Measurements from ENCODE around the gene ANKRD27. TPM values are rescaled to one million over a fixed set of nuclear protein-coding genes. Genes with fewer than 3 reads are reported as not detected.

ANKRD27 gene
- total RNA-seq, 4 donors from 2014 or later: 22.8 to 28.2 (median 26.9) TPM

DNA sequence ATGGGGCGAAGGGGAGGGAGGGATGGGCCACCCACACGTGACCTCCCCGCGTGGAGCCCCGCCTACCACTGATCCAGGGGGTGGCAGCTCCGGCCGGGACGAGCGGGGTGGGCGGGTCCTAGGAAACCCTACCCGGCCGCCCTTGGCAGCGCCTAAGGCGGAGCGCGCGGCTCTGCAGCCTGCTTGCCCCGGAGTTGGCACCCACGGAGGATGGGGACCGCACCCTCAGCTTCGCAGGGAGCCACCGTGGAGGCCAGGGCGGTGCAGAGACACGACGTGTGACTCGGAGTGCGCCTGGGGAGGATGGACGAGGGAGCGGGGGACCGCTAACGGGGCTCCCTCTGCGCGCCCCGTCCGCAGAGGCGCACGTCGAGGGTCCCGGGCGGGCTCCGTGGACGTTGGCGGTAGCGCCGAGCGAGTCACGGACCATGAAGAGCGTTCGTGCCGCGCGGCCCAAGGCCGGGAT is 773 bp upstream of the ANKRD27 start, which contains the start of gene RGS9BP:
TSS of gene RGS9BP (plus strand) at position 129 of the 466 bp plus-strand sequence. CDS start 416 bp downstream, outside the sequence.
- TF ChIP-seq CTCF (IDR thresholded peaks at IDR 0.05; ENCODE audit: low read depth): no peak

DNA sequence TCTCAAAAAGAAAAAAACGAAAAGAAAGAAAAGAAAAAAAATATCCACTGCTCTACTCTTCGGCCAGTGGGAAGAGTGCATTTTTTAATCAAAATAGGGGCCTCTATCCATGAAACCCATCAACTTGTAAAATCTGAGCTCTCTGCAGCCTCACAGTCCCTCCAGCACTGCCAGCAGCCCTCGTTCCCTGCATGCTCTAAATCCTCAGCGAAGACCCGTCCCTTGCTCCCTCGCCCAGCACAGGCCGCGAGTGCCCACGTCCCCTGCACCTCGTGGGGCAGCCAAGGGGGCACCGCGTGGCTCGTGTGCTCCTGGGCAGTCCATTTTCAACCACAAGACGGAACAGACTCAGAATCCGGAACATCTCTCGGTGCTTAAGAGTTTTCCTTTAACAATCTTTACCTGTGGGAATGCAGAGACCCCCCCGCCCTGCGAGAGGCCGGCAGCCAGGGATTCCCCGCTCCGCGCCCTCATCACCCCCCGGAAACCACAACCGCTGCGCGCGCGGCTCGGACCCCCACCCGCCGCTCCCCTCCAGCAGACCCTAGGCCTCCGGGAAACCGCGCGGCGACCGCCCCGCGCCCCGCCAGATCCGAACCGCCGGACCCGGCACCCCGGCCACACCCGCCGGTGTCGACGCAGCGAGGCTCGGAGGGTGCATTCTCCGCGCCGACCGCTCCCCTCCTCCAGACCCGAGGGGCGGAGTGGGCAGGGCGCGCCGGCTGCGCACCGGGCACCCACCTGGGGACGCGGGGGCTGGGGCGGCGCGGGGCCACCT is 638 bp downstream of the ANKRD27 start:
- no peak for TF ChIP-seq CTCF (IDR thresholded peaks at IDR 0.05; ENCODE audit: low read depth)

DNA sequence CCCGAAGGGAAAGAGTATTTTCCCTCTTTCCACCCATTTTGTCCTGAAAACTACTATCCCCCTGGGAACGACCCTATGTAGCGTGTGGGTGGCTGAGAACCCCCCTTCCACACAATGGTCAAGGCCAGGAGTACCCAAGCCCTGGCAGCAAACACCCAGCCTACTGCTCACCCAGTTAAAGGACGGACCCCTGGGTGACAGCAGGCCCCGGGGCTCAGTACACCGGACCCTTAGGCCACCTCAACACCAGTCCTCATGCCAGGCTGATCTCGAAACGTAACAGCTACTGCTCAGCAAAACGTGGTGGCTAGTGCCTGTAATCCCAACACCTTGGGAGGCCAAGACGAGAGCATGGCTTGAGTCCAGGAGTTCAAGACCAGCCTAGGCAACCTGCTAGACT is 1.4 kb downstream of the ANKRD27 start:
- TF ChIP-seq CTCF (IDR thresholded peaks at IDR 0.05; ENCODE audit: low read depth): no peak

DNA sequence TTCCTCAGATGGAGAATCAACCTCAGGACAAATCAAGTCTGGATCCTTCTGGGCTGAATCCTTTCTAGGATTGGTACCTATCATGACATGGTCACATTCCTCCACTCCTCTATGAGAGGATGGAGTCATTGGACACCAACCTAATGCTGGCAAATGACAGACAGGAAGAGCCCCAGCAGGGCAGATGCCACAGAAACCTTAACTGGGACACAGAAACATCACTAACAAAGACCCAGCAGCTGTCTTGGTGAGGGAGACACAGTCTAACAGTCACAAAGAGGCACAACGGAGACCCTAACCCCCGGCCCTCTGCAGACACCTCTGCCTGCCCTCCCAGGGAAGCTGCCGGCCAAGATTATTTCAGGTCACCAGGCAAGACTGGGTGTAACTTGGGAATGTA is 2.1 kb downstream of the ANKRD27 start:
- TF ChIP-seq CTCF (IDR thresholded peaks at IDR 0.05; ENCODE audit: low read depth): no peak

GRCh38 chr19:32671883-32672593 is 2.9 kb downstream of the ANKRD27 start:
- TF ChIP-seq CTCF (IDR thresholded peaks at IDR 0.05; ENCODE audit: low read depth): no peak

- TF ChIP-seq CTCF (IDR thresholded peaks at IDR 0.05; ENCODE audit: low read depth): no peak
Measured at GRCh38 chr19:32669310-32669709, 5.7 kb downstream of the ANKRD27 start.

DNA sequence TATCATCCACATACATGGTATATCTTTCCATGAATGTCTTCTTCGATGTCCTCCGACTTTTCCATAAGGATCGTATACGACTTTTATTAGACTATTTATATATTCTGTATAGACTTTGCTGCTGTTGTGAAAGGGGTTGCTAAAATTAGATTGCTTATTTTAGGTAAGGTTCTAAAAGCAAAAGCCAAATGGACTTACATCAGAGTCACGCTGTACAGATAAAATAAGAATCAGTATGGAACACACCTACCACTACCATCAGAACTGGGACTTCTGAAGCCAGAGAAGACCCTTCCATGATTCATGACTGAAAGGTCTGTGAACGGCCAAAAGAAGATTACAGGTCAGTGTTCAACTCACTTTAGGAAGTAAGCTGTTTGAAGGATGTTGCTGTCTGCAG is 8.9 kb downstream of the ANKRD27 start:
- TF ChIP-seq CTCF (IDR thresholded peaks at IDR 0.05; ENCODE audit: low read depth): no peak
